IPS-NIHi7 (cell line): Measurements from ENCODE around the gene ZDHHC14.

Source experiments
- DNase-seq: peaks from one replicate; pipeline ENCODE4 v3.0.0; 2012; ENCODE audit warnings: mixed read lengths; ENCODE audit errors: extremely low spot score

ZDHHC14 gene

GRCh38 chr6:157491571-157492232 lies 110.7 kb downstream of the ZDHHC14 start:
- DNase-seq, result no peak

DNA sequence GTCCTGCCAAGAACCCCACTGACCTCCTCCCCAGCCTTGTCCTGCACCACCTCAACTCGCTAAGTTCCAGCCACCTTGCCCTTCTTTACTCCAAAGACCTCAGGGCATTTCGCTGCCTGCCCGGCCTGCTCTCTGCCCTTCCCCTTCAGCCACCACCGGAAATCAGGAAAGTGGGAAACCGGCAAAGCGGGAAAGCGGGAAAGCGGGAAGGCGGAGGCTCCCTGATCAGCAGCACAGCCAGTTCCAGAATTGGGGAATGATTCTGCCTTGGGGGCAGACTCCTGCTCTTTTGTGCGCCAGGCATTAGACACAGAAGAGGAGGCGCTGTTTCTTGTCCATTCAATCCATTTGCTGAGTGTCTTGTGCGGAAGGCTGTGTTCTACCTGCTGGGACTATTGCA lies 111.3 kb downstream of the ZDHHC14 start:
- DNase-seq, result no peak

- DNase-seq, result no peak
Observed at GRCh38 chr6:157492741-157493140, 111.8 kb downstream of the ZDHHC14 start.

DNA sequence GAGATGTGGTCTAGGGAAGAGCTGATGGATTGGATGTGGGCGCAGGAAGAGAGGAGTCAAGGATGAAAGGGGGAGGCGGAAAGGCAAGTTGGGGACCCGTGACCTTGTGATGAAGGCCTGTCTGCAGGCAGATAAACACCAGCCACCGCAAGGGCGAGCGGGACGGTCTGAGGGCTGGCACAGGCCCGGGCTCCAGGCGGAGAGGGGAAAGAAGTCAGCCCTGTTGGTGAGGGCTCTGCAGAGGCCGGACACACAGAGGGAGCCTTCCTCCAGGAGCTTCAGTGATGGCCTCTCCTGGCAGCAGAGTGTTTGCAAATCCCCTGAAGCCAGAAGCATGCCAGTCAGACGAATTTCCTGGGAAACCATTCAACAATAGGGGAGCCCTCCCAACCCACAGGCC lies 112.2 kb downstream of the ZDHHC14 start:
- DNase-seq, result no peak

DNA sequence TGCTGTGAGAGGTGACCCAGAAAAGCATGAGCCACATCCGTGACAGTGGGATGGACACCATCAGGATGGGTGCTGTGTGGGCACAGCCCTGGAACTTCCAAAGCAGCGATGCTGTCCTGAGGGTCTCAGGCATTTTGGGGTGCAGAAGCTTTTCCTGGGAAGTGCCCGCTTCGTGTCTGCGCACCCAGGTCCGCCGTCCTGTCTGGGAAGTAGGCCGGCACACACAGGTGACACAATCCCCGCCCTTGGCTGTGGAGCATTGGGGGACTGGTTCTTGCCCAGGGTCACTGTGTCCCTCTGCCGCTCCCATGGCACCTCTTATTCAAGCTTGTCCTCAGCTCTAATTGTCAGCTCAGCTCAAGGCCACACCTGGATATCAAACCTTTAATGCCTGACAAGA lies 112.6 kb downstream of the ZDHHC14 start:
- no peak for DNase-seq

GRCh38 chr6:157494132-157494710 lies 113.2 kb downstream of the ZDHHC14 start:
- no peak for DNase-seq

DNA sequence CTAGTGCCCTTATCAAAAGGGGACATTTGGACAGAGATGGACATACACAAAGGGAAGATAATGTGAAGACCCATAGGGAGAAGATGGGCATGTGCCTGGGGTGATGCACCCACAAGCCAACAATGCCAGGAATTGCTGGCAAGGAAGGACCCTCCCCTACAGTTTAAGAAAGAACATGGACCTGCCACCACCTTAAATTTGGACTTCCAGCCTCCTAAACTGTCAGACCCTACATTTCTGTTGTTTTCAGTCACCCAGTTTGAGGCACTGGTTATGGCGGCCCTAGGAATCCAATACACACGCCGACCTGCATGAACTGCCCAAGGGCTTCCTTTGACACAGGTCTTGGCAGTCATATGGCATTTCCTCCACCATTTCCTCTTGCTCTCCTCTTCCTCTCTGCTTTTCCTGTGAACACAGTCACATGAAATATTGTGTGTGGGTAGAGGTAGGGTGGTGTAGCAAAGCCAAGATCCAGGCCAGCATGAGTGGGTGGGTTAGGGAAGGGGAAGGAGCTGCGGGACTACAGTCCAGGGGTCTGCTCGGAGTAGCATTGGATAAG lies 115.6 kb downstream of the ZDHHC14 start:
- DNase-seq, result no peak

GRCh38 chr6:157497579-157497978 lies 116.6 kb downstream of the ZDHHC14 start:
- no peak for DNase-seq

GRCh38 chr6:157498817-157499216 lies 117.8 kb downstream of the ZDHHC14 start:
- no peak for DNase-seq

DNA sequence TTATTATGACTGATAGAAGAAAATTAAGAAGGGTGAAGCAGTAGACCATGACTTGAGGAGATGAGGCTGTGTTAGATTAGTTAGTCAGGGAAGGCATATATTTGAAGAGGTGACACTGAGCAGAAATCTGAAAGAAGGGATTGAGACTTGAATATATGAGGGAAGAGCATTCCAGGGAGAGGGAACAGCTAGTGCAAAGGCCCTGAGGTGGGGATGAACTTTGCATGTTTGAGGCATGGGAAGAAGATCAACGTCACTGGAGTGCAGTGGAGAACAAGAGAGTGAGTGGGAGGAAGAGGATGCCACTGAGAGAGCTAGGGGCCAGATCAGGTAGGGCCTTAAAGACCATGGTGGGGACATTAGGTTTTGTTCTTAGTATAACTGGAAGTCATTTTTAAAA lies 119.0 kb downstream of the ZDHHC14 start:
- DNase-seq, result no peak

DNA sequence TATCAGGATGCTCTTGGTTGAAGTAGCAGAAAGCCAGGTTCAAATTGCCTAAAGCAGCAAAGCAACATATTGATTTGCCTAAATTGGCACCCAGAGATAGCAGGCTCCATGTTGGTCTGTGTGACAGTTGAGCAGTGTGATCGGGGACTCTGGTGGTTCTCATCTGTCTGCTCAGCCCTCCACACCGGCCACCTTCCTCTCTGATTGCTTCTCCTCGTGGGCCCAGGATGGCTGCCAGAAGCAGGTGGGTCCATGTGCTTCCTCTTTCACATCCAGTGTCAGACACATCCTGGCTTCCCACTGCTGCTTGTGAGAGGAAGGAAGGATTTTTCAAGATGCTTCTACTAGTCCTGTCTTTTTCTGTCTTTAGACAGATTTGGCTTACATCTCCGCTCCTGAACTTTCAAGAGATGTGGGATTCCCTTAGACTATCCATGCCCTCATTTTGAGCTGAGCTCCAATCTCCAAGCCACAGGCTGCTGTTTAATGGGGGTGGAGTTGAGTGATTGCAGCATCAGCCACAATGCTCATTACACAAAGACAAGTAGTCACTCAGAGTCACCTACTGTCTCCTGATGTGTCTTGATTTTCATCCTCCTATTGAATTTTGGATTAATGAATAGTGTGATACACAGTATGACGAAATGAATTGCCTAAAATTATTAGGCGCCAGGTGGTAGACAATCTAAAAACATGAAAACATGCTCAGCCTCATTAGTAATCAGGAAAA lies 122.2 kb downstream of the ZDHHC14 start:
- no peak for DNase-seq

- DNase-seq, result no peak
Observed at GRCh38 chr6:157505912-157506491, 125.0 kb downstream of the ZDHHC14 start.

- DNase-seq, result no peak
Observed at GRCh38 chr6:157510323-157511188, 129.6 kb downstream of the ZDHHC14 start.

DNA sequence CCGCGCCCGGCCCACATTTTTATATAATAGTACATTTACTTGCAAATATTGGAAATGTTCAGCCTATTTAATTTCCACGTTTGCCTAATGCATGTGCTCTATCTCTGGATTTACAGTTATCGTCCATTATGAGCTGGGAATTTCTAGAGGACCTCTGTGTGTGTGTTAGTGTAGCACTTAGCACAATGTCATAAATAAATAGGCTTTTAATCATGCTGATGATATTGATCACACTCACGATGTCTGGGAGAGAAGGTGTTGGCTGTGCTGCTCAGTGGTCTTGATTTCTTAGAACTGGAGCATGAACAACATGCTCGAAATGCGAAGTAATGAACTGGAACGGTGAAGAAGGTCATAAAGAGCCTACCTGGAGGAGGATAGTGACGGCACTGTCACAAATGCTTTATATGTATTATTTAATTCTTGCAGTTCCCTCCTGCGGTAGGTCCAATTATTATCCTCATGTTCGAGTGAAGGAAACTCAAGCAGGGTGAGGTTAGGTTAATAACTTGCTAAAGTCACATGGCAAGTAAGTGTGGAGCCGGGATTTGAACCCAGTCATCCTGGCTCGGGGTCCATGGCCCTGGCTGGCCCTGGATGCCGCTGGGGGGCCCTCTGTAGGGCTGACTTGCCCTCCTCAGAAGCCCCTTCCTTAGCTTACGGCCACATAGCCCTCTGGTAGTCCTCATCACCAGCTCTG lies 130.8 kb downstream of the ZDHHC14 start:
- no peak for DNase-seq

DNA sequence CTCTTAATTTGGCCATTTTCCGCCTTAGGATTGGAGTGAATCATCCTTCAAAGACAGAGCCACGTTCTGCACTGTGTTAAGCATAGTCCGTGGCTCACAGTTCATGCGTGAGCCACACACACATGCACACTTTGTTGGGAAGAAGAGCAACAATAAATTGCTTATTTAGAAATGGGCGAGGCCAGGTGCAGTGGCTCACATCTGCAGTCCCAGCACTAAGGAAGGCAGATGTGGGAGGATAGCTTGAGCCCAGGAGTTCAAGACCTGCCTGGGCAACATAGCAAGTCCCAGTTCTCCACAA lies 131.3 kb downstream of the ZDHHC14 start:
- DNase-seq, result no peak

DNA sequence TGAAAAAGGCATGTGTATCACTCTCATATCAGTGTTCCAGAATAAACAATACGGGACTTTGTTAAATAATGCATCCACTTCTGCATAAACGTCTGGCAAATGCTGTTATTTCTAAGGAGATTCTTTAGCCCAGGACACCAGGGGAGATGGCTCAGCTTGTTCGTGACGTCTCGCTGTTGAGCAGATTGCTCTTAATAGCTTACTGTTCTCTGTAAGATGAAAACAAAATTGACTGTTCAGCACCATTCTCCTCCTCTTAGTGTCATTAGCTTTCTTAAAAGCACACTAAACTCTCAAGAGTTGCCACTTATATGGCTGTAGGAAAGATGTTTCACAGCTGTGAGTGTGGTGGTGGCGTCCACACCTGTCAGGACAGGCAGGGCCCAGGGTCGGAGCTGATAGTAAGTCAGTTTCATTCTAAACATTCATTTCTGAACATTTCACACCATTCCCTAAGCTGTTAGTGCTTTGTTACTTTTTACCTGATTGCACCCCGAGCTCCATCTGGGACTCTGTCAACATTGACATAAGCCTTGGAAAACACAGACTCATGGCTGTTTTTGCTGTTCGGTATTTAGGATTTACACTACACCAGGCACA lies 132.1 kb downstream of the ZDHHC14 start:
- DNase-seq, result no peak

- DNase-seq, result no peak
Observed at GRCh38 chr6:157513619-157514485, 132.9 kb downstream of the ZDHHC14 start.

- DNase-seq, result no peak
Observed at GRCh38 chr6:157514659-157515496, 133.9 kb downstream of the ZDHHC14 start.
